HL-60/S4 treated with phorbol 12-myristate 13-acetate at 8.2 ng/mL for 4 days and 3 days (cell line): Measurements from ENCODE around the gene CDC25C.
"Not testable (repeated sequence)": the region's sequence is repeated elsewhere in the genome, so short reads cannot be mapped to it uniquely, and the experiment has no call there.

Experiments used
- in situ Hi-C: fragments of 300-500 bp; cut with MboI; formaldehyde crosslinking; loops from 2 replicates; pipeline ENCODE4 v1.15.0; 2022; ENCODE audit warnings: low sequenced_read_pairs

CDC25C gene

GRCh38 chr5:138276402-138277054 lies 55.1 kb downstream of the CDC25C start:
- in situ Hi-C loops = no loop called here

GRCh38 chr5:138275895-138276294 lies 55.7 kb downstream of the CDC25C start:
- in situ Hi-C loops = no loop called here

GRCh38 chr5:138275379-138275782 lies 56.2 kb downstream of the CDC25C start:
- in situ Hi-C loops = no loop called here

- in situ Hi-C loops = no loop called here
Measured at GRCh38 chr5:138274189-138274853, 57.3 kb downstream of the CDC25C start, which contains the start of gene GFRA3. Gene GFRA3, minus strand, starts transcription at chr5:138274621. Its CDS starts 197 bp downstream, at chr5:138274424.

- in situ Hi-C loops = no loop called here
Measured at GRCh38 chr5:138273834-138274188, 57.8 kb downstream of the CDC25C start.

GRCh38 chr5:138272681-138273080 lies 58.9 kb downstream of the CDC25C start:
- in situ Hi-C loops = no loop called here

- in situ Hi-C loops = no loop called here
Measured at GRCh38 chr5:138271281-138271680, 60.3 kb downstream of the CDC25C start.

- in situ Hi-C loops = no loop called here
Measured at GRCh38 chr5:138264183-138264582, 67.4 kb downstream of the CDC25C start.

GRCh38 chr5:138263581-138263980 lies 68.0 kb downstream of the CDC25C start:
- in situ Hi-C loops = no loop called here

- in situ Hi-C loops = no loop called here
Measured at GRCh38 chr5:138258704-138259292, 72.8 kb downstream of the CDC25C start.

- in situ Hi-C loops = no loop called here
Measured at GRCh38 chr5:138257583-138257982, 74.0 kb downstream of the CDC25C start.

GRCh38 chr5:138252944-138253343 lies 78.7 kb downstream of the CDC25C start:
- in situ Hi-C loops = no loop called here

- in situ Hi-C loops = not testable (repeated sequence)
Measured at GRCh38 chr5:138247800-138248199, 83.8 kb downstream of the CDC25C start.

GRCh38 chr5:138246822-138247221 lies 84.8 kb downstream of the CDC25C start:
- in situ Hi-C loops = no loop called here

- in situ Hi-C loops = no loop called here
Measured at GRCh38 chr5:138246334-138246733, 85.3 kb downstream of the CDC25C start.

GRCh38 chr5:138245717-138246116 lies 85.9 kb downstream of the CDC25C start:
- in situ Hi-C loops = no loop called here

GRCh38 chr5:138243794-138244193 lies 87.8 kb downstream of the CDC25C start:
- in situ Hi-C loops = no loop called here

GRCh38 chr5:138241688-138242571 lies 89.7 kb downstream of the CDC25C start:
- in situ Hi-C loops = no loop called here

- in situ Hi-C loops = no loop called here
Measured at GRCh38 chr5:138240650-138241385, 90.8 kb downstream of the CDC25C start.

- in situ Hi-C loops = no loop called here
Measured at GRCh38 chr5:138238034-138238433, 93.6 kb downstream of the CDC25C start.
